HG03521 (cell line): ENCODE data around the gene NEURL3.
"Not testable (repeated sequence)": the region's sequence is repeated elsewhere in the genome, so short reads cannot be mapped to it uniquely, and the experiment has no call there.

Source experiments
- ATAC-seq: cut with Tn5 transposase; IDR thresholded peaks from one replicate; pipeline ENCODE4 v1.9.1; 2021; ENCODE audit warnings: mild to moderate bottlenecking, moderate library complexity; ENCODE audit not compliant: unreplicated experiment

Gene NEURL3

GRCh38 chr2:96508521-96509113 is 3.5 kb upstream of the NEURL3 start:
- no peak for ATAC-seq

- peak; percentile 58 for ATAC-seq
Measured at GRCh38 chr2:96507957-96508520, 2.9 kb upstream of the NEURL3 start.

GRCh38 chr2:96506907-96507240 is 1.7 kb upstream of the NEURL3 start:
- no peak for ATAC-seq

- ATAC-seq, result no peak
Measured at GRCh38 chr2:96506016-96506906, 1.1 kb upstream of the NEURL3 start.

GRCh38 chr2:96503637-96504243 is 1.4 kb downstream of the NEURL3 start:
- ATAC-seq, result no peak

- no peak for ATAC-seq
Measured at GRCh38 chr2:96502891-96503636, 2.1 kb downstream of the NEURL3 start.

GRCh38 chr2:96501886-96502810 is 3.0 kb downstream of the NEURL3 start:
- no peak for ATAC-seq

- ATAC-seq, result no peak
Measured at GRCh38 chr2:96501471-96501874, 3.7 kb downstream of the NEURL3 start.

- ATAC-seq, result no peak
Measured at GRCh38 chr2:96500385-96501066, 4.6 kb downstream of the NEURL3 start.

- ATAC-seq, result no peak
Measured at GRCh38 chr2:96499061-96499960, 5.8 kb downstream of the NEURL3 start.

GRCh38 chr2:96498611-96499010 is 6.5 kb downstream of the NEURL3 start:
- ATAC-seq, result not testable (repeated sequence)

GRCh38 chr2:96498021-96498431 is 7.1 kb downstream of the NEURL3 start:
- no peak for ATAC-seq

- no peak for ATAC-seq
Measured at GRCh38 chr2:96495982-96496629, 9.1 kb downstream of the NEURL3 start.

GRCh38 chr2:96494188-96494587 is 11.0 kb downstream of the NEURL3 start:
- ATAC-seq, result no peak

- no peak for ATAC-seq
Measured at GRCh38 chr2:96493072-96493471, 12.1 kb downstream of the NEURL3 start.

- ATAC-seq, result no peak
Measured at GRCh38 chr2:96491860-96492497, 13.2 kb downstream of the NEURL3 start.

- no peak for ATAC-seq
Measured at GRCh38 chr2:96489663-96490062, 15.5 kb downstream of the NEURL3 start.
